Ramos (cell line): Measurements from ENCODE around the gene RAPGEF4.

Experiments
- in situ Hi-C: fragments of 300-500 bp; cut with MboI; formaldehyde crosslinking; loops from one replicate; pipeline ENCODE4 v1.14.3; 2022; ENCODE audit warnings: low sequenced_read_pairs; ENCODE audit not compliant: unreplicated experiment

RAPGEF4 gene

GRCh38 chr2:173044686-173045085 is 309.0 kb downstream of the RAPGEF4 start:
- in situ Hi-C loops = loop anchor here (25.0 kb wide), 2 partner anchors 393 to 1293 kb away; partner anchors contain the start of gene SP9

DNA sequence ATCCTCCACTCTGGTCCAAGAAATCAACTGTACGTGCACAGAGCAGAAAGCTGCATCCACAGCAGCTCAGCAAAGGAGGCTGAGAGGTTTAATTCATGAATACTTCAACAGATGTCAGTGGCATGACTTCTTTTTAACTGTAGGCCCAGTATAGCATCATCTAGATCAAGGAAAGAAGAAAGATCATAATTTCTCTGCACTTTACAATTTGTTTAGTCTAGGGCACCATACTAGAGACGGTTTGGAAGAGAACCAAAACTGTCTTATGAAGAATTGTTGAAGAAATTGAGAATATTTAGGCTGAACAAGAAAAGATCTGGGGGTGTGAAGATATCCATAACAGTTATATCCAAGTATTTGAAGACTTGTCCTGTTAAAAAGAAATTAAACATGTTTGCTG is 309.5 kb downstream of the RAPGEF4 start:
- in situ Hi-C loops = loop anchor here (25.0 kb wide), 2 partner anchors 392 to 1292 kb away; partner anchors contain the start of gene SP9

DNA sequence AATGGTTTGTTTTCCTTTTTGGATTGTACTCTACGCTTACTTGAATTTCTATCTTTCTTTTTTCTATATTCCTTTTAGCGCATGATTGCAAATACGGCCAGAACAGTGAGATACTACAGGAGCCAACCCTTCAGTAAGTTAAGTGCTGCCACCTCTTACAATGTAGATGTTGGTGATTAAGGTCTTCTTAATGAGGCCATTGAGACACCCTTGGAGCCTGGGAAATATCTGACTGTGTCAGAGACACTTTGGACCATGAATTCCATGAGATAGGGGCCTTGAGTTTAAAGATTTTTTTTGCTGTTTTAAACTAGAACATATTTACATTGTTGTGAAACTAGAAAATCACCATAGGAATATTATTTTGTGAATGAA is 312.9 kb downstream of the RAPGEF4 start:
- in situ Hi-C loops = loop anchor here (25.0 kb wide), 2 partner anchors 389 to 1289 kb away; partner anchors contain the start of gene SP9

DNA sequence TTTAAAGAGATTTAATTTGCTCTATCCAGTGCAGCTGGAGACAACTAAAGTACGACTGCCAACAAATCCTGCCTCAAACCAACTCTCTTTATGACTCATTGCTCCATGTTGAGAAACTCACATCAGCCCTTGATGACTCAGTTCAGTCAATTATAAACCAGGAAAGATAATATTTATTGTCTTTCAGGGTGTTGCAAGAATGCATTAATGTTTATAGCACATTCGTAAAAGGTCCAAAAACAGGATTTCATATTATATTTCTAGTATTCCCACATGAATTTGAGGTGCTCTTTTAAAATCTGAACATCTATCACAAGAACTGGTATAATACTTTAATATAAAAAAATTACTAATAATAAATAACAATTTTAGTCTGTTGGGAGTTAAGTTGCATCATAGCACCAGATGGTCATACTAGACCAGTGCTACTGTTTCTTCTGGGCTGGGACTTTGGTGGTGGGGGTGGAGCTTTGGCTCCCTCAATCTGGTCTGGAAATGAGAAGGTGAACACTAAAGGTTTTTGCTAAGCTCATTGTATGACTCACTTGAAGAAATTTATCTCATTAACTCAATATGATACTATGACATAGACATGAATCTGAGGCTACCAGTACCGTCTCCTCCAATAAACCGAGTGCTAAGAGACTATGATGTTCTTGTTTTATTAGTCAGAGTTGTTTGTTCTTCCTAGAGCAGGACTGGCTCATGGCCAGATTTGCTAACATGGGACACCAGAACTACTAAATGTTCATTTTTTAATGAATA is 313.4 kb downstream of the RAPGEF4 start:
- in situ Hi-C loops = loop anchor here (25.0 kb wide), 2 partner anchors 388 to 1288 kb away; partner anchors contain the start of gene SP9

DNA sequence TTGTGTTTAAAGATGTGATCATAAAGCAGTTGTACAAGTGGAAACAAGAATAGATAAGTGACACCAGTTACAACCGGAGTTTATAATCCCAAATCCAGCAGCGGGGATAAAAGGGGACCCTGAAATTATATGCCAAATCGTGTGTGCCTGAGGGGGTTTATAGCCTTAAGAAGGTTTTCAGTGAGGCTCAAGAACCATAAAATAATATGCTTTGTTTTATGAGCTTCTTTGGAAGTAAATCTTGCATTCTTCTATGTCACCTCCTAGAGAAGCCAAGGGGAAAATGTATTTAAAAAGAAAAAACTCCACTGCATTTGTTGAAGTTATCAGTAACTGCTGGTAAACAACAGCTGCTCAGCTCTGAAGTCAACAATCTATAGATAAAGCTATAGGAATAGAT is 314.2 kb downstream of the RAPGEF4 start:
- in situ Hi-C loops = loop anchor here (25.0 kb wide), 2 partner anchors 387 to 1287 kb away; partner anchors contain the start of gene SP9

DNA sequence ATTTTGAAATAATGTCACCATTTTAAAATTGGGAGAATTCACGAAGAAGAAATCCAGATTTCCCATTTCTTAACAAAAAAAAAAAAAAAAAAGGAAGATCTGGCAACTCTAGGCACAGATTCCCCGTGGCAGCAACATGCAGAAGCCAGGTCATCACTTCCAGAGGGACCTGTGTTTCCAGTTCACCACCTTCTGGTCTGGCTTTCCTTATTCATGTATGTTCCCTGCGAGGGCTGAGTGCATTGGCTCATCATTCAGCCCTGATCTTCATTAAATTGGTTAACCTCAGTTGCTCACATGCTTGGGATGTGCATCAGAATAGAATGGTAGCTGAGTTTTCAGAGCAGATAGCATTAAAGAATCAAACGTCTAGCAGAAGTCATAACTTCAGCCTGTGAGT is 315.0 kb downstream of the RAPGEF4 start:
- in situ Hi-C loops = no loop called here

- in situ Hi-C loops = no loop called here
These were observed 316.0 kb downstream of the RAPGEF4 start for GRCh38 chr2:173051463-173052215.

DNA sequence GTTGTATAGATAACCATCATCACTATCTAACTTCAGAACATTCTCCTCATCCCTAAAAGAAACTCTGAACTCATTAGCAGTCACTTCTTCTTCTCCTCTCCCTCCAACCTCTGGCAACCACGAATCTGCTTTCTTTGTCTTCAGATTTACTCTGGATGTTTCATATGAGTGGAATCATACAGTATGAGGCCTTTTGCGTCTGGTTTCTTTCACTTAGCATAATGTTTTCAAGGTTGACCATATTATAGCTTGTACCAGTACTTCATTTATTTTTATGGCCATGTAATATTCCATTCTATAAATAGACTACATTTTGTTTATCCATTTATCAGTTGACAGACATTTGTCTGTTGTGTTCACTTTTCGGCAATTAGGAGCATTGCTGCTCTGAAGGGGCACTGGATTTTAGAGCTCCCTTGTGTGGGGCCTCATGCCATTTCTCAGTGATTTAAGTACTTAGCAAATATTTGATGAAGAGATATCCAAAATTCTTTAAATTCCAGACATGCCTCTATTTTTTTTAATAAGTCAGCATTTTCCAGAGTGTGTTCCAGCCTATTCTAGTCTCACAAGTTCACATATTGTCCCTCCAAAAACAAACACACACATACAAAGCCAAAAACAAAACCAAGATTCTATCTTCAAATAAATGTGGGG is 317.5 kb downstream of the RAPGEF4 start:
- in situ Hi-C loops = no loop called here

- in situ Hi-C loops = no loop called here
These were observed 318.8 kb downstream of the RAPGEF4 start for GRCh38 chr2:173054466-173054865.

DNA sequence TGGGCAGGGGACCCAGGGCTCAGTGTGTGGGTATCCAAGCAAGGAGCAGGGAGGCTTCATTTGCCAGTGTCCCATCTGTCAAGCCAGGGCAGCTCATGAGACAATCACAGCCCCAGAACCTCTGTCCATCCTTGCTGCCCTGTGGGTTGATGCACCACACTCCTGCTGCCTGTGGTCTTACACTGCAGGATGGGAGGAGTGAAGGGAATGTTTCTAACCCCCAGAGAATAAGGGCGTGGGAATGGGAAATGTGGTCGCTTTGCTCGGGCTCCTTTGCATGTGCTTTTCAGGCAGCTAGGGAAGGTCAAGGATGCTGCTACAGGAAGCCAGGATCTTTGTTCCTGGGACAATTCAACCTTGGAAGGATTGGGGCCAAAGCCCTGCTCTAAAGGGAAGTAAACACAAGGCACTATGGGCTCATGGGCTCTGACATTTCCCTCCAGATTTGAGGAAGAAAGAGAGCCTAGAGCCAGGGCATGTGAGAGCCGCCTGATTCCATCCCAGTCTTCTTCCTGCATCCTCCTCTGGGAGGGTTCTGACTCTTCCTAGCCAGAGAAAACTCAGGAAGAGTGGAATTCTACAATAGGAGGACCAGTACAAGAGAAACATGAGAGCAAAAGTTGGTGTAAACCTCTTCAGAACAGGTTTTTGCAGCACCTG is 321.2 kb downstream of the RAPGEF4 start:
- in situ Hi-C loops = no loop called here

GRCh38 chr2:173058097-173058496 is 322.5 kb downstream of the RAPGEF4 start:
- in situ Hi-C loops = no loop called here

DNA sequence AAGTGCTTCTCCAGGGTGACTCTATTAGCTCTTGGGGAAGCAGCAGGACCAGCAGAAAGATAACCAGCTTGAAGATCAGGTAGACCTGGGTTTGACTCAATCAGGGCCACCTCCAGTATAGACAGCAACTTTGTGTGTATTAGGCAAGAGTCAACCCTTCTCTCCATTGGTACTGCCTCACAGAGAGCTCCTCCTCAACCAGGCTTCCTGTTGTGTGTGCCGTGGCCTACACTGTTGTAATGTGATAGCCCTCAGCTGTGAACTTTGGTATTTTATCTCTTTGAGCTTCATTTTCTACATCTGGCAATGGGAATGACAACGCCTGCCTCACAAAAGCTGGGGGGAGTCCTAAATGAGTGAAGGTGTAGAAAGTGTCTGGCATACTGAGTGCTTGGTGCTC is 323.0 kb downstream of the RAPGEF4 start:
- in situ Hi-C loops = no loop called here

- in situ Hi-C loops = no loop called here
These were observed 323.6 kb downstream of the RAPGEF4 start for GRCh38 chr2:173059292-173059691.

- in situ Hi-C loops = no loop called here
These were observed 324.4 kb downstream of the RAPGEF4 start for GRCh38 chr2:173059971-173060461.

GRCh38 chr2:173062801-173063200 is 327.2 kb downstream of the RAPGEF4 start:
- in situ Hi-C loops = no loop called here

GRCh38 chr2:173064151-173064805 is 328.6 kb downstream of the RAPGEF4 start:
- in situ Hi-C loops = no loop called here

DNA sequence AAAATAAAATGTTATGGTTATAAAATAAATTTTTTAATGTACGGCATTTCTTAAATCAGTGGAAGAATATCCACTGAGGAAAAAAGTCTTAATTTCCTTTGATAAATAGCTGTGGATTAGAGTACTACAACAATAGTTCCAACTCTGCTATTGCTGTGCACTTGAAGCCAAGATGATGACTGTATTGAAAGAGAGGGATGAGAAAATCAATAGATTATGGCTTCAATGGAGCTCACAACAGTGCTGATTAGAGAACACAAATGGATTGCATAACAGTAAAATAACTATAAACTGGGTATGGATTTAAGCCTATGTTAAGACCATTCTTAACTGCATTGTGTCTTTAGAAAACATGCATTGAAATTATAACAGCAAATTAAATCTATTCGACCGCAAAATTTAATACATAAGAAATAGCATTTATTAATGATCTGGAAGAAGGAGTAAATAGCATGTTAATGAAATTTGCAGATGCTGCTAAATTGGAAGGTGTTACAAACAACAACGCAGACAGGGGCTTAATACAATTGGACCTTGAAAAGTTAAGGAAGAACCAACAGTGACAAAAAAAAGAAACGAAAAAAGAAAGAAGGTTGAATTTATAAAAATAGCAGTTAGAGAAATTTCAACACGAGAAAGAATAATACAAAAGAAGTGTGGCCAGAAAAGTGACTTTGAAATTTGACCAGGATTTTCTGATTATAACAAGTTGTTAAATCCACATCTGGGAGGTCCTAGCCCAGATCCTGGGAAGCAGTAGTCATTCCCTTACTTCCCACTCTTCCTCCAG is 331.4 kb downstream of the RAPGEF4 start:
- in situ Hi-C loops = no loop called here

- in situ Hi-C loops = no loop called here
These were observed 339.6 kb downstream of the RAPGEF4 start for GRCh38 chr2:173075056-173075780.
